Measurements from ENCODE around the gene ANKS1B.
"Not testable (repeated sequence)": the region's sequence is repeated elsewhere in the genome, so short reads cannot be mapped to it uniquely, and the experiment has no call there.

Gene ANKS1B

GRCh38 chr12:99259040-99259934 lies 725.4 kb downstream of the ANKS1B start:
- Histone ChIP-seq H3K4me1 (ENCODE audit: insufficient read depth, insufficient read length) (no peaks in the 10 kb centered on the region), H3K36me3 (ENCODE audit: insufficient read depth, insufficient read length, low read length) (no peaks in the 10 kb centered on the region), H3K9ac (ENCODE audit: insufficient read length, low read depth) (no peak overlapping the region), H3K27me3 (ENCODE audit: insufficient read depth, insufficient read length) (no peaks in the 10 kb centered on the region), H3K4me3 (ENCODE audit: insufficient read length, low read depth) (no peak overlapping the region), H3K9me3 (ENCODE audit: insufficient read depth, low read length) (peaks cover 10% of the 10 kb centered on the region; the same call in 1 of the 2 replicates)
- TF ChIP-seq YY1 (IDR thresholded peaks at IDR 0.05; ENCODE audit: insufficient read depth, insufficient read length) (no peak), SUZ12 (IDR thresholded peaks at IDR 0.05; ENCODE audit: extremely low read depth, insufficient read depth, insufficient read length) (no peak), ZNF274 (IDR thresholded peaks at IDR 0.05; ENCODE audit: low read depth, low read length) (no peak)
- no peak for DNase-seq (ENCODE audit: low read depth, low spot score)

- DNase-seq (ENCODE audit: low read depth, low spot score), result no peak
- Histone ChIP-seq H3K27me3 (ENCODE audit: insufficient read depth, insufficient read length) (no peaks in the 10 kb centered on the region), H3K4me1 (ENCODE audit: insufficient read depth, insufficient read length) (no peaks in the 10 kb centered on the region), H3K9me3 (ENCODE audit: insufficient read depth, low read length) (0 out of 2 replicates have a peak, but pooled peaks cover 1% of the 10 kb centered on the region), H3K9ac (ENCODE audit: insufficient read length, low read depth) (no peak overlapping the region), H3K36me3 (ENCODE audit: insufficient read depth, insufficient read length, low read length) (no peaks in the 10 kb centered on the region), H3K4me3 (ENCODE audit: insufficient read length, low read depth) (no peak overlapping the region)
- TF ChIP-seq YY1 (IDR thresholded peaks at IDR 0.05; ENCODE audit: insufficient read depth, insufficient read length), result no peak
- TF ChIP-seq ZNF274 (IDR thresholded peaks at IDR 0.05; ENCODE audit: low read depth, low read length), result no peak
- TF ChIP-seq SUZ12 (IDR thresholded peaks at IDR 0.05; ENCODE audit: extremely low read depth, insufficient read depth, insufficient read length), result no peak
Measured at GRCh38 chr12:99257672-99258071, 727.1 kb downstream of the ANKS1B start.

- H3K27me3 ChIP-seq (ENCODE audit: insufficient read depth, insufficient read length), result no peaks in the 10 kb centered on the region
- peaks cover 2% of the 10 kb centered on the region for H3K4me1 ChIP-seq (ENCODE audit: insufficient read depth, insufficient read length)
- no peaks in the 10 kb centered on the region for H3K9me3 ChIP-seq (ENCODE audit: insufficient read depth, low read length)
- TF ChIP-seq SUZ12 (IDR thresholded peaks at IDR 0.05; ENCODE audit: extremely low read depth, insufficient read depth, insufficient read length) (no peak), ZNF274 (IDR thresholded peaks at IDR 0.05; ENCODE audit: low read depth, low read length) (no peak), YY1 (IDR thresholded peaks at IDR 0.05; ENCODE audit: insufficient read depth, insufficient read length) (no peak)
- H3K36me3 ChIP-seq (ENCODE audit: insufficient read depth, insufficient read length, low read length), result no peaks in the 10 kb centered on the region
- H3K9ac ChIP-seq (ENCODE audit: insufficient read length, low read depth), result no peak overlapping the region
- DNase-seq (ENCODE audit: low read depth, low spot score), result no peak
- no peak overlapping the region for H3K4me3 ChIP-seq (ENCODE audit: insufficient read length, low read depth)
Measured at GRCh38 chr12:99253068-99253467, 731.7 kb downstream of the ANKS1B start.

GRCh38 chr12:99250091-99250490 lies 734.6 kb downstream of the ANKS1B start:
- no peaks in the 10 kb centered on the region for H3K9me3 ChIP-seq (ENCODE audit: insufficient read depth, low read length)
- TF ChIP-seq YY1 (IDR thresholded peaks at IDR 0.05; ENCODE audit: insufficient read depth, insufficient read length) (no peak), SUZ12 (IDR thresholded peaks at IDR 0.05; ENCODE audit: extremely low read depth, insufficient read depth, insufficient read length) (no peak), ZNF274 (IDR thresholded peaks at IDR 0.05; ENCODE audit: low read depth, low read length) (no peak)
- H3K9ac ChIP-seq (ENCODE audit: insufficient read length, low read depth), result no peak overlapping the region
- peaks cover 2% of the 10 kb centered on the region for H3K4me1 ChIP-seq (ENCODE audit: insufficient read depth, insufficient read length)
- DNase-seq (ENCODE audit: low read depth, low spot score), result peak; percentile 35
- no peaks in the 10 kb centered on the region for H3K27me3 ChIP-seq (ENCODE audit: insufficient read depth, insufficient read length)
- H3K4me3 ChIP-seq (ENCODE audit: insufficient read length, low read depth), result no peak overlapping the region
- H3K36me3 ChIP-seq (ENCODE audit: insufficient read depth, insufficient read length, low read length), result no peaks in the 10 kb centered on the region

GRCh38 chr12:99249543-99249942 lies 735.2 kb downstream of the ANKS1B start:
- H3K27me3 ChIP-seq (ENCODE audit: insufficient read depth, insufficient read length), result no peaks in the 10 kb centered on the region
- H3K36me3 ChIP-seq (ENCODE audit: insufficient read depth, insufficient read length, low read length), result no peaks in the 10 kb centered on the region
- no peak overlapping the region for H3K4me3 ChIP-seq (ENCODE audit: insufficient read length, low read depth)
- no peaks in the 10 kb centered on the region for H3K9me3 ChIP-seq (ENCODE audit: insufficient read depth, low read length)
- no peak for TF ChIP-seq YY1 (IDR thresholded peaks at IDR 0.05; ENCODE audit: insufficient read depth, insufficient read length)
- no peak for TF ChIP-seq ZNF274 (IDR thresholded peaks at IDR 0.05; ENCODE audit: low read depth, low read length)
- TF ChIP-seq SUZ12 (IDR thresholded peaks at IDR 0.05; ENCODE audit: extremely low read depth, insufficient read depth, insufficient read length), result no peak
- peaks cover 2% of the 10 kb centered on the region for H3K4me1 ChIP-seq (ENCODE audit: insufficient read depth, insufficient read length)
- DNase-seq (ENCODE audit: low read depth, low spot score), result no peak
- H3K9ac ChIP-seq (ENCODE audit: insufficient read length, low read depth), result no peak overlapping the region

GRCh38 chr12:99237907-99238538 lies 746.7 kb downstream of the ANKS1B start:
- not testable (repeated sequence) for H3K9ac ChIP-seq (ENCODE audit: insufficient read length, low read depth); H3K4me3 ChIP-seq (ENCODE audit: insufficient read length, low read depth)
- H3K9me3 ChIP-seq (ENCODE audit: insufficient read depth, low read length), result peaks cover 25% of the 10 kb centered on the region

GRCh38 chr12:99235381-99235780 lies 749.4 kb downstream of the ANKS1B start:
- no peak overlapping the region for H3K9ac ChIP-seq (ENCODE audit: insufficient read length, low read depth)
- H3K36me3 ChIP-seq (ENCODE audit: insufficient read depth, insufficient read length, low read length), result no peaks in the 10 kb centered on the region
- no peaks in the 10 kb centered on the region for H3K27me3 ChIP-seq (ENCODE audit: insufficient read depth, insufficient read length)
- no peaks in the 10 kb centered on the region for H3K4me1 ChIP-seq (ENCODE audit: insufficient read depth, insufficient read length)
- peaks cover 17% of the 10 kb centered on the region for H3K9me3 ChIP-seq (ENCODE audit: insufficient read depth, low read length)
- TF ChIP-seq ZNF274 (IDR thresholded peaks at IDR 0.05; ENCODE audit: low read depth, low read length) (no peak), YY1 (IDR thresholded peaks at IDR 0.05; ENCODE audit: insufficient read depth, insufficient read length) (no peak), SUZ12 (IDR thresholded peaks at IDR 0.05; ENCODE audit: extremely low read depth, insufficient read depth, insufficient read length) (no peak)
- no peak for DNase-seq (ENCODE audit: low read depth, low spot score)
- no peak overlapping the region for H3K4me3 ChIP-seq (ENCODE audit: insufficient read length, low read depth)

More at GRCh38 chr12:99237907-99238538, 746.7 kb downstream of the ANKS1B start:
- H3K27me3 ChIP-seq (ENCODE audit: insufficient read depth, insufficient read length); H3K36me3 ChIP-seq (ENCODE audit: insufficient read depth, insufficient read length, low read length); H3K4me1 ChIP-seq (ENCODE audit: insufficient read depth, insufficient read length): not testable (repeated sequence)
- DNase-seq (ENCODE audit: low read depth, low spot score), result peak; percentile 92
